Occipital lobe (tissue), 2 donors: ENCODE data around the gene RTL10. TPM values are rescaled to one million over a fixed set of nuclear protein-coding genes. Genes with fewer than 3 reads are reported as not detected.

ENCODE experiments used
- DNase-seq: peaks from one replicate; lab custom pipeline; 2025; lab: John Stamatoyannopoulos, UW
- total RNA-seq: library from RNA; depleted of rRNA; stranded (reverse); fragments of >200 nt; gene quantifications from one replicate; pipeline ENCODE4 v1.2.3, GENCODE V29; 2014

The RTL10 gene
- total RNA-seq, 1 donor from 2014 or later = 12.3 TPM

- no peak for DNase-seq
Measured at GRCh38 chr22:19876314-19876940, 21.8 kb upstream of the RTL10 start.

GRCh38 chr22:19875531-19876313, 21.0 kb upstream of the RTL10 start:
- no peak for DNase-seq

- no peak for DNase-seq
Measured at GRCh38 chr22:19875061-19875530, 20.4 kb upstream of the RTL10 start.

- no peak for DNase-seq
Measured at GRCh38 chr22:19874307-19875060, 19.8 kb upstream of the RTL10 start.

GRCh38 chr22:19873960-19874306, 19.3 kb upstream of the RTL10 start:
- DNase-seq = no peak

- no peak for DNase-seq
Measured at GRCh38 chr22:19873138-19873959, 18.7 kb upstream of the RTL10 start.

GRCh38 chr22:19872779-19873137, 18.1 kb upstream of the RTL10 start:
- no peak for DNase-seq

- DNase-seq = no peak
Measured at GRCh38 chr22:19871845-19872778, 17.4 kb upstream of the RTL10 start.

- DNase-seq = no peak
Measured at GRCh38 chr22:19871023-19871844, 16.6 kb upstream of the RTL10 start.

GRCh38 chr22:19870153-19871022, 15.7 kb upstream of the RTL10 start:
- DNase-seq = no peak

- DNase-seq = no peak
Measured at GRCh38 chr22:19869497-19870152, 15.0 kb upstream of the RTL10 start.

GRCh38 chr22:19868773-19869471, 14.2 kb upstream of the RTL10 start:
- no peak for DNase-seq

- DNase-seq = no peak
Measured at GRCh38 chr22:19868333-19868732, 13.7 kb upstream of the RTL10 start.

- DNase-seq = no peak
Measured at GRCh38 chr22:19867617-19868016, 12.9 kb upstream of the RTL10 start.

GRCh38 chr22:19866665-19867009, 12.0 kb upstream of the RTL10 start:
- DNase-seq = no peak

- DNase-seq = no peak
Measured at GRCh38 chr22:19865141-19865829, 10.6 kb upstream of the RTL10 start.

- DNase-seq = no peak
Measured at GRCh38 chr22:19864538-19865106, 9.9 kb upstream of the RTL10 start.
